GM12873 (cell line): ENCODE results near the gene TXNDC11.

Source experiments
- CTCF ChIP-seq: IDR thresholded peaks from 2 replicates; pipeline ENCODE4 v1.5.1; 2012; ENCODE audit warnings: low read depth, mild to moderate bottlenecking, moderate library complexity, low read length, control low read depth; ENCODE audit not compliant: insufficient read depth; ENCODE audit errors: missing control alignments

The TXNDC11 gene

GRCh38 chr16:11736903-11737302 lies 5.8 kb downstream of the TXNDC11 start:
- no peak for TF ChIP-seq CTCF

- TF ChIP-seq CTCF, result no peak
Observed at GRCh38 chr16:11735787-11736186, 6.9 kb downstream of the TXNDC11 start.

- TF ChIP-seq CTCF, result no peak
Observed at GRCh38 chr16:11734653-11735043, 8.0 kb downstream of the TXNDC11 start.

- no peak for TF ChIP-seq CTCF
Observed at GRCh38 chr16:11734025-11734652, 8.5 kb downstream of the TXNDC11 start.

GRCh38 chr16:11731222-11731621 lies 11.4 kb downstream of the TXNDC11 start:
- TF ChIP-seq CTCF, result no peak

- TF ChIP-seq CTCF, result no peak
Observed at GRCh38 chr16:11729787-11730186, 12.9 kb downstream of the TXNDC11 start.

GRCh38 chr16:11727796-11728543 lies 14.7 kb downstream of the TXNDC11 start:
- TF ChIP-seq CTCF, result no peak
